Thyroid gland (tissue), 4 donors: ENCODE results near the gene CHD6.

Source experiments
- CTCF ChIP-seq, 6 experiments: fragments of 200-600 bp in 3 of 6; fragments of 450-650 bp in 3 of 6; sonication (generic) in 3 of 6; IDR thresholded peaks; one replicate each; pipeline ENCODE4 v1.5.1; 2016 to 2019; ENCODE audit warnings: antibody characterized with exemption in 6 of 6, mild to moderate bottlenecking in 2 of 6, inconsistent platforms in 1 of 6, moderate library complexity in 1 of 6
- POLR2A ChIP-seq, 2 donors: fragments of 450-650 bp; IDR thresholded peaks; one replicate each; pipeline ENCODE4 v1.6.1; 2017; ENCODE audit warnings: antibody characterized with exemption in 2 of 2, mild to moderate bottlenecking in 2 of 2, moderate library complexity in 1 of 2

- TF ChIP-seq CTCF (IDR thresholded peaks at IDR 0.05): no peak
- no peak for TF ChIP-seq POLR2A (IDR thresholded peaks at IDR 0.05)
Measured at GRCh38 chr20:41358230-41358629, 259.9 kb downstream of the CHD6 start.
